ENCODE data around the gene METTL17.

DNA sequence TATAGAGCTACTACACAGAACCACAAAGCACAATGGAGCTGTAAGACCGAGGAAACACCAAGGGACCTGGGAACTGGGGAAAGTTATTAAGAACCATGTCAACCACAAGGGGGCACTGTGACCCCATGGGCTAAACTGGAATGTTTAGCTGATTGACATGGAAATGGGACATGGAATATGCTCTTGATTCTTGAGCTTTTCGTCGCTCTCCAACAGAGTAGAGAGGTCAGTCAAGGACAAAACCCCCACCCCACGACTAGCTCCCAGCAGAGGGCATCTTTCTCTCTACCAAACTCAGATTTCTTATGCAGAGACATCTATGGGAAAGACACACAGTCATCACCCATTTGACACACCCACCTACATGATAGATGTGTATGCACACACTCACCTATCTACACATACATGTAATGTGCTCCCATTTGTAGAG is 25.0 kb downstream of the METTL17 start:
- peak; percentile 43; the same call in 1 of the 2 replicates for TF ChIP-seq ELF1 (CRISPR knock-in tag; IDR thresholded peaks at IDR 0.05)
- TF ChIP-seq GLI4 (CRISPR knock-in tag; IDR thresholded peaks at IDR 0.05; ENCODE audit: borderline replicate concordance): no peak

All from HepG2 (cell line).